Measurements from ENCODE around the gene GDF15.

DNA sequence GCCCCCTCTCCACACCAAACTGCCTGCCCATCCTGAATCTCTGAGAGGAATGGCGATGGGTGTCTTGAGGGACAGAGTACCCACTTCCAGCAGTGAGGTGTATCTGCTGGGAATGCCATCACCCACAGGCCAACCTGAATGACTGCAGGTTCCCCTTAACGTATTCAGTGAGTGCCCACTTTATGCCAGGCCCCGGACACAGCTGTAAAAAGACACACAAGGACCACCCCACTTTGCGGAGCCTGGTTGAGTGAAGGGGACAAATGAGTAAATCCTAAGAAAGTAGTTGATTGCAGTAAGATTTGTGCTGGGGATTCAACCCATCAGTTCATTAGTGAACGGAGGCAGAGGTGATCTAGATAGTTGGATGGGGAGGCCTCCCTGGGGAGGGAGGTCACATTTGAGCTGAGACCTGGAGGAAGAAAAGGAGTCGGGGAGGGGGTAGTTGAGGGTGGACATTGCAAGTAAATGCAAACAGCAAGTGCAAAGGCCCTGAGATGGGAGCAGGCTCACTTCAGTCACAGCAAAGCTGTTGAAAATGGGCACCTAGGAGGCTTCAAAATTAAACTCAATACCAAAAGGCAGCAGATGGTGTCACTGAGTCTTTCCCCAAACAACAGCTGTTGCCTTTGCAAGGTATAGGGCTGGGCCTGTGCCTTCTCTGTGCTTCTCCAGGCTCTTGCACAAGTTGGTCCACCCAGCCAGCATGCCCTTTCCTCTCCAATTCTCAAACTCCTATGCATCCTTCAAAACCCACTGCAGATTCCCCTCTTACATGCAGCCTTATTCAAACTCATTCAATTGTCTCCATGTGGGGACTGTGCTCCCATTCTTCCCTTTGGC is 4.3 kb downstream of the GDF15 start:
- TF ChIP-seq POLR2AphosphoS5 (IDR thresholded peaks at IDR 0.05) (no peak), EP300 (conservative IDR thresholded peaks at IDR 0.05; ENCODE audit: poor library complexity, severe bottlenecking) (no peak)
- TF ChIP-seq, protein P1, sequence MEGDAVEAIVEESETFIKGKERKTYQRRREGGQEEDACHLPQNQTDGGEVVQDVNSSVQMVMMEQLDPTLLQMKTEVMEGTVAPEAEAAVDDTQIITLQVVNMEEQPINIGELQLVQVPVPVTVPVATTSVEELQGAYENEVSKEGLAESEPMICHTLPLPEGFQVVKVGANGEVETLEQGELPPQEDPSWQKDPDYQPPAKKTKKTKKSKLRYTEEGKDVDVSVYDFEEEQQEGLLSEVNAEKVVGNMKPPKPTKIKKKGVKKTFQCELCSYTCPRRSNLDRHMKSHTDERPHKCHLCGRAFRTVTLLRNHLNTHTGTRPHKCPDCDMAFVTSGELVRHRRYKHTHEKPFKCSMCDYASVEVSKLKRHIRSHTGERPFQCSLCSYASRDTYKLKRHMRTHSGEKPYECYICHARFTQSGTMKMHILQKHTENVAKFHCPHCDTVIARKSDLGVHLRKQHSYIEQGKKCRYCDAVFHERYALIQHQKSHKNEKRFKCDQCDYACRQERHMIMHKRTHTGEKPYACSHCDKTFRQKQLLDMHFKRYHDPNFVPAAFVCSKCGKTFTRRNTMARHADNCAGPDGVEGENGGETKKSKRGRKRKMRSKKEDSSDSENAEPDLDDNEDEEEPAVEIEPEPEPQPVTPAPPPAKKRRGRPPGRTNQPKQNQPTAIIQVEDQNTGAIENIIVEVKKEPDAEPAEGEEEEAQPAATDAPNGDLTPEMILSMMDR (IDR thresholded peaks at IDR 0.05; ENCODE audit: poor library complexity, severe bottlenecking): no peak
- TF ChIP-seq, protein P2, sequence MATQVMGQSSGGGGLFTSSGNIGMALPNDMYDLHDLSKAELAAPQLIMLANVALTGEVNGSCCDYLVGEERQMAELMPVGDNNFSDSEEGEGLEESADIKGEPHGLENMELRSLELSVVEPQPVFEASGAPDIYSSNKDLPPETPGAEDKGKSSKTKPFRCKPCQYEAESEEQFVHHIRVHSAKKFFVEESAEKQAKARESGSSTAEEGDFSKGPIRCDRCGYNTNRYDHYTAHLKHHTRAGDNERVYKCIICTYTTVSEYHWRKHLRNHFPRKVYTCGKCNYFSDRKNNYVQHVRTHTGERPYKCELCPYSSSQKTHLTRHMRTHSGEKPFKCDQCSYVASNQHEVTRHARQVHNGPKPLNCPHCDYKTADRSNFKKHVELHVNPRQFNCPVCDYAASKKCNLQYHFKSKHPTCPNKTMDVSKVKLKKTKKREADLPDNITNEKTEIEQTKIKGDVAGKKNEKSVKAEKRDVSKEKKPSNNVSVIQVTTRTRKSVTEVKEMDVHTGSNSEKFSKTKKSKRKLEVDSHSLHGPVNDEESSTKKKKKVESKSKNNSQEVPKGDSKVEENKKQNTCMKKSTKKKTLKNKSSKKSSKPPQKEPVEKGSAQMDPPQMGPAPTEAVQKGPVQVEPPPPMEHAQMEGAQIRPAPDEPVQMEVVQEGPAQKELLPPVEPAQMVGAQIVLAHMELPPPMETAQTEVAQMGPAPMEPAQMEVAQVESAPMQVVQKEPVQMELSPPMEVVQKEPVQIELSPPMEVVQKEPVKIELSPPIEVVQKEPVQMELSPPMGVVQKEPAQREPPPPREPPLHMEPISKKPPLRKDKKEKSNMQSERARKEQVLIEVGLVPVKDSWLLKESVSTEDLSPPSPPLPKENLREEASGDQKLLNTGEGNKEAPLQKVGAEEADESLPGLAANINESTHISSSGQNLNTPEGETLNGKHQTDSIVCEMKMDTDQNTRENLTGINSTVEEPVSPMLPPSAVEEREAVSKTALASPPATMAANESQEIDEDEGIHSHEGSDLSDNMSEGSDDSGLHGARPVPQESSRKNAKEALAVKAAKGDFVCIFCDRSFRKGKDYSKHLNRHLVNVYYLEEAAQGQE (IDR thresholded peaks at IDR 0.05; ENCODE audit: borderline replicate concordance): no peak
